HFFc6 (cell line): ENCODE measurements around the gene MT1X. TPM values are rescaled to one million over a fixed set of nuclear protein-coding genes. Genes with fewer than 3 reads are reported as not detected.

ENCODE experiments used
- DNase-seq: peaks from one replicate; pipeline ENCODE4 v3.0.0-alpha.2; 2018
- H3K27ac Mint-ChIP-seq: 2 replicates; pipeline ENCODE4 v1.8.0; 2020; ENCODE audit warnings: mild to moderate bottlenecking, mixed read lengths
- H3K27me3 Mint-ChIP-seq: 2 replicates; pipeline ENCODE4 v1.8.0; 2021; ENCODE audit warnings: mild to moderate bottlenecking, moderate library complexity, mixed read lengths; ENCODE audit not compliant: insufficient read depth
- H3K36me3 Mint-ChIP-seq: 2 replicates; pipeline ENCODE4 v1.8.0; 2021; ENCODE audit warnings: low read depth, mixed read lengths
- H3K4me1 Mint-ChIP-seq: 2 replicates; pipeline ENCODE4 v1.8.0; 2020; ENCODE audit warnings: low read depth, mixed read lengths
- H3K4me3 Mint-ChIP-seq: 2 replicates; pipeline ENCODE4 v1.8.0; 2020; ENCODE audit warnings: mild to moderate bottlenecking, moderate library complexity, mixed read lengths
- H3K9me3 Mint-ChIP-seq: 2 replicates; pipeline ENCODE4 v1.8.0; 2020; ENCODE audit warnings: mild to moderate bottlenecking, mixed read lengths
- total RNA-seq, 6 experiments: library from RNA; stranded (reverse); fragmentation: NEBNext Ultra II Directional; extraction: Animal tissue kit (Norgen Biotek cat#: 25700); gene quantifications; 2 replicates in 1 of 6; 3 replicates in 5 of 6; pipeline ENCODE4 v1.2.3, GENCODE V29; 2021
- TF ChIP-seq, protein P1 (sequence below): fragments of 200-600 bp; sonication (generic); IDR thresholded peaks from 2 replicates; pipeline ENCODE4 v1.5.0; 2021; ENCODE audit warnings: antibody characterized with exemption, mild to moderate bottlenecking

MT1X gene
- total RNA-seq, 6 experiments from 2014 or later = 28.0 to 38.7 (median 33.3) TPM

DNA sequence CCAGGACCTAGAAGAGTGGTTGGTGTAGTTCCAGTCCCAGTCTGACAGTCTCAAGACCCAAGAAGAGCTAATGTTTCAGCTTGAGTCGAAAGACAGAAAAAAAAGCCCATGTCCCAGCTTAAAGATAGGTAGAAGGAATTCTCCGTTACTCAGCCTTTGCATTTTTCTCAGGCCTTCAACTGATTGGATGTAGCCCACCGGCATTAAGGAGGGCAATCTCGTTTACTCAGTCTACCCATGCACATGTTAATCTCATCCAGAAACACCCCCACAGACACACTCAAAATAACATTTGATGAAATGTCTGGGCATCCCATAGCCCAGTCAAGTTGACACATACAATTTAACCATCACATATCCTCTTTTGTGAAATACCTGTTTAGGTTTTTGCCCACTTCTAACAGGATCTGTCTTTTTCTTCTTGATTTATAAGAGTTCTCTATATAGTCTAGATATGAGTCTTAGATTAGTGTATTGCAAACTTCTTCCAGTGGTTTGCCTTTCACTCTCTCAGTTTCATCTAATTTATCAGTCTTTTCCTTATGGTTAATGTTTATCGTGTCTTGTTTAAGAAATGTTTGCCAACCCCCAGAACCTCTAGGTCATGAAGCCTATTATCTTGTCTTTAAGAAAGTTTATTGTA lies 40.1 kb downstream of the MT1X start:
- no peak for DNase-seq
- Mint-ChIP-seq H3K36me3 (no peaks in the 10 kb centered on the region), H3K4me3 (no peak overlapping the region)

DNA sequence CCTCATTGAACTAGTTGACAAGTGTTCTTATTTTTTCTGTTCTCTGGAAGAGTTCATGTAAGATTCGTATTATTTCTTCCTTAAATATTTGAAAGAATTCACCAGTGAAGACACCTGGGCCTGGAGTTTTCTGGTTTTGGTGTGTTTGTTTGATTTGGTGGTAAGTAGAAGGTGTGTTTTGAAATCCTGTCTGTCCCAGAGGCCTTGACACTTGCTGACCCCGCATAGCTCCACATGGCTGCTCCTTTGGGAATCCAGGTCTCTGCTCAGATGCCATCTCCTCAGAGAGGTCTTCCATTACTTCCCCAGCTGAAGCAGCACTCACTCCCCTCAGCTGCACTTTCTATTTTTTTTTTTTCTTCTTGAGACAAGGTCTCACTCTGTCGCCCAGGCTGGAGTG lies 41.9 kb downstream of the MT1X start:
- no peak for DNase-seq
- TF ChIP-seq, protein P1, sequence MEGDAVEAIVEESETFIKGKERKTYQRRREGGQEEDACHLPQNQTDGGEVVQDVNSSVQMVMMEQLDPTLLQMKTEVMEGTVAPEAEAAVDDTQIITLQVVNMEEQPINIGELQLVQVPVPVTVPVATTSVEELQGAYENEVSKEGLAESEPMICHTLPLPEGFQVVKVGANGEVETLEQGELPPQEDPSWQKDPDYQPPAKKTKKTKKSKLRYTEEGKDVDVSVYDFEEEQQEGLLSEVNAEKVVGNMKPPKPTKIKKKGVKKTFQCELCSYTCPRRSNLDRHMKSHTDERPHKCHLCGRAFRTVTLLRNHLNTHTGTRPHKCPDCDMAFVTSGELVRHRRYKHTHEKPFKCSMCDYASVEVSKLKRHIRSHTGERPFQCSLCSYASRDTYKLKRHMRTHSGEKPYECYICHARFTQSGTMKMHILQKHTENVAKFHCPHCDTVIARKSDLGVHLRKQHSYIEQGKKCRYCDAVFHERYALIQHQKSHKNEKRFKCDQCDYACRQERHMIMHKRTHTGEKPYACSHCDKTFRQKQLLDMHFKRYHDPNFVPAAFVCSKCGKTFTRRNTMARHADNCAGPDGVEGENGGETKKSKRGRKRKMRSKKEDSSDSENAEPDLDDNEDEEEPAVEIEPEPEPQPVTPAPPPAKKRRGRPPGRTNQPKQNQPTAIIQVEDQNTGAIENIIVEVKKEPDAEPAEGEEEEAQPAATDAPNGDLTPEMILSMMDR = no peak
- H3K36me3 Mint-ChIP-seq = no peaks in the 10 kb centered on the region
- peaks cover 8% of the 10 kb centered on the region for H3K4me1 Mint-ChIP-seq
- H3K4me3 Mint-ChIP-seq = no peak overlapping the region
- peaks cover 5% of the 10 kb centered on the region for H3K27me3 Mint-ChIP-seq
- H3K27ac Mint-ChIP-seq = no peak overlapping the region
- H3K9me3 Mint-ChIP-seq = no peaks in the 10 kb centered on the region

More for the DNA sequence above, 40.1 kb downstream of the MT1X start:
- TF ChIP-seq, protein P1 = no peak
- Mint-ChIP-seq H3K9me3 (no peaks in the 10 kb centered on the region), H3K27ac (no peak overlapping the region), H3K4me1 (no peaks in the 10 kb centered on the region), H3K27me3 (peaks cover 5% of the 10 kb centered on the region)

DNA sequence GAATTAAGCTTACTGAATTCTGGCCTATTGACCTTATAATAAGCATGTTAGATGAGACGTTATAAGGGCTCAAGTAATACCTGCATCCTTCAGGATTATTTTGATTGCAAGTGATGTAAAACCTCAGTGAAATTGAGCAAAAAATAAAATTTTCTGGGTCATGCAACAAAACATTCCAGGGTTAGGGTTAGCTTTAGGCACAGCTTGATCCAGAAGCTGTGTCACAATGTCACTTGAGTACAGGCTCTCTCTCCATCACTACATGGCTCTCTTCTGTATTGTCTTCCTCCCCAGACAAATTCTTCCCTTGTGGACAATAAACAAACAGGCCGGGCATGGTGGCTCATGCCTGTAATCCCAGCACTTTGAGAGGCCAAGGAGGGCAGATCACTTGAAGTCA lies 44.0 kb downstream of the MT1X start:
- Mint-ChIP-seq H3K27me3 (peaks cover 3% of the 10 kb centered on the region), H3K36me3 (no peaks in the 10 kb centered on the region), H3K4me3 (no peak overlapping the region), H3K9me3 (no peaks in the 10 kb centered on the region), H3K27ac (no peak overlapping the region), H3K4me1 (peaks cover 14% of the 10 kb centered on the region)
- TF ChIP-seq, protein P1 = no peak
- no peak for DNase-seq

DNA sequence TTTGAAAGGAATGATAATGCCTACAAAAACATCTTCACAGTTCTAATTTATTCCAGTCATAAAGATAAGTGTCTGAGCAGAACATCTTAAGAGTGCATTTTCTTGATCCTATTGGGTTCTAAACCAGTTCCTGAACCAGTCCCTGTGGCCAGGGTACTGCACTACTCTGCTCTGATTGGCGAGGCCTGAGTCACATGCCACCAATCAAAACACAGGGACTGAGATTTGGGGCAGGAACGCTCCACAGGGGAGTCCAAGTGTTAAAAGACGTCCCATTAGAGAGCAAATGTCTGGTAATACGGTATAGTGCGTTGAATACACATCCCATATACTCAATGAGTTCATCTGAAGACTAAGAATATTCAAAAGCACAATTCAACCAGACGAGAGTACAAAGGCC lies 44.7 kb downstream of the MT1X start:
- peaks cover 14% of the 10 kb centered on the region for H3K4me1 Mint-ChIP-seq

DNA sequence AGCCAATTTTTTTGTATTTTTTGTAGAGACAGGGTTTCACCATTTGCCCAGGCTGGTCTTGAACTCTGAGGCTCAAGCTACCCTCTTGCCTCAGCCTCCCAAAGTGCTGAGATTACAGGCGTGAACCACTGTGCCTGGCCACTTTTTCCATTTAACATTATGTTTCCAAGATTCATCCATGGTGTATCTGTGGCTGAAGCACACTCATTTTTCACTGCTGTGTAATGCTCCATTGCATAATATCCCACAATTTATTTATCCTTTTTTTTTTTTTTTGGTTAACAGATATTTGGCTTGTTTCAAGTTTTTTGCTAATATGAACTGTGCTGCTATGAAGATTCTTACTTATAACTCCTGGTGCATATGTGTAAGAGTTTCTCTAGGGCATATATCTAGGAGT lies 45.8 kb downstream of the MT1X start:
- no peaks in the 10 kb centered on the region for H3K36me3 Mint-ChIP-seq
- TF ChIP-seq, protein P1 = no peak
- H3K27ac Mint-ChIP-seq = no peak overlapping the region

More for the DNA sequence above, 44.7 kb downstream of the MT1X start:
- Mint-ChIP-seq H3K27me3 (peaks cover 3% of the 10 kb centered on the region), H3K36me3 (no peaks in the 10 kb centered on the region), H3K9me3 (no peaks in the 10 kb centered on the region), H3K4me3 (no peak overlapping the region), H3K27ac (no peak overlapping the region)
- no peak for DNase-seq
- TF ChIP-seq, protein P1 = no peak

More for the DNA sequence above, 45.8 kb downstream of the MT1X start:
- H3K4me1 Mint-ChIP-seq = peaks cover 14% of the 10 kb centered on the region
- H3K9me3 Mint-ChIP-seq = no peaks in the 10 kb centered on the region
- no peak for DNase-seq
- no peak overlapping the region for H3K4me3 Mint-ChIP-seq
- H3K27me3 Mint-ChIP-seq = peaks cover 3% of the 10 kb centered on the region; the same call in 1 of the 2 replicates
